Left cardiac atrium (tissue), 4 donors: ENCODE results near the gene OBI1. TPM values are rescaled to one million over a fixed set of nuclear protein-coding genes. Genes with fewer than 3 reads are reported as not detected.
"Not testable (repeated sequence)": the region's sequence is repeated elsewhere in the genome, so short reads cannot be mapped to it uniquely, and the experiment has no call there.

Experiments used
- ATAC-seq, 2 donors: fragments of 200-7000 bp; cut with Tn5 transposase; one replicate each; pipeline ENCODE4 v1.9.1; 2020; ENCODE audit warnings: mild to moderate bottlenecking in 2 of 2, moderate library complexity in 2 of 2
- DNase-seq: peaks from one replicate; pipeline ENCODE4 v3.0.0-alpha.2; 2020
- intact Hi-C, 2 donors: fragments of 100-400 bp; cut with DNase I; formaldehyde crosslinking; loops; one replicate each; pipeline versions ENCODE4 v1.14.1 to v1.15.1; 2022 to 2023
- total RNA-seq, 2 donors: library from RNA; stranded (reverse); fragmentation: NEBNext Ultra II Directional; extraction: Animal tissue kit (Norgen Biotek cat#: 25700); gene quantifications; one replicate each; pipeline ENCODE4 v1.2.1, GENCODE V29; 2021
- donor health status: DM: no; HTN: yes; CAD: no.
- donor health status: DM: no; HTN: yes; CAD: no; lungs with severe emphysema.
- donor health status: DM: yes; HTN: yes; CAD: no.
- donor health status: Dilated cardiomyopathy.

OBI1 gene
- total RNA-seq, 2 donors from 2014 or later = 8.4 to 8.9 TPM

- DNase-seq (no peak), ATAC-seq (no peak)
- intact Hi-C loops = no loop called here
These were observed 6.3 kb downstream of the OBI1 start for GRCh38 chr13:78652651-78653050.

- intact Hi-C loops = no loop called here
These were observed 8.3 kb downstream of the OBI1 start for GRCh38 chr13:78650717-78651083.

GRCh38 chr13:78649997-78650716 lies 8.8 kb downstream of the OBI1 start:
- ATAC-seq = no peak
- no peak for DNase-seq
- intact Hi-C loops = no loop called here

More at GRCh38 chr13:78650717-78651083, 8.3 kb downstream of the OBI1 start:
- DNase-seq (no peak), ATAC-seq (no peak)

GRCh38 chr13:78647109-78647678 lies 11.8 kb downstream of the OBI1 start:
- DNase-seq, intact Hi-C loops, ATAC-seq: not testable (repeated sequence)

GRCh38 chr13:78638216-78638615 lies 20.7 kb downstream of the OBI1 start:
- DNase-seq = no peak
- intact Hi-C loops = no loop called here
- no peak for ATAC-seq

- intact Hi-C loops = no loop called here
- ATAC-seq (no peak), DNase-seq (no peak)
These were observed 22.5 kb downstream of the OBI1 start for GRCh38 chr13:78636495-78636894.

GRCh38 chr13:78632996-78633395 lies 26.0 kb downstream of the OBI1 start:
- intact Hi-C loops = no loop called here
- DNase-seq = no peak
- no peak for ATAC-seq

- intact Hi-C loops = no loop called here
- ATAC-seq = no peak
These were observed 27.9 kb downstream of the OBI1 start for GRCh38 chr13:78631077-78631476.

GRCh38 chr13:78630511-78630910 lies 28.4 kb downstream of the OBI1 start:
- ATAC-seq = no peak
- intact Hi-C loops = no loop called here
- no peak for DNase-seq

More at GRCh38 chr13:78631077-78631476, 27.9 kb downstream of the OBI1 start:
- DNase-seq = no peak

- ATAC-seq = no peak
- DNase-seq = no peak
- intact Hi-C loops = no loop called here
These were observed 33.6 kb downstream of the OBI1 start for GRCh38 chr13:78625384-78625783.

GRCh38 chr13:78623132-78623531 lies 35.8 kb downstream of the OBI1 start:
- intact Hi-C loops = no loop called here
- ATAC-seq (no peak), DNase-seq (no peak)

- intact Hi-C loops = no loop called here
- DNase-seq (no peak), ATAC-seq (no peak)
These were observed 38.0 kb downstream of the OBI1 start for GRCh38 chr13:78620936-78621470.

GRCh38 chr13:78618411-78618810 lies 40.5 kb downstream of the OBI1 start:
- intact Hi-C loops = no loop called here
- ATAC-seq = no peak
- DNase-seq = no peak

- intact Hi-C loops = no loop called here
- no peak for ATAC-seq
- DNase-seq = no peak
These were observed 47.9 kb downstream of the OBI1 start for GRCh38 chr13:78611040-78611439.

GRCh38 chr13:78610381-78610883 lies 48.5 kb downstream of the OBI1 start:
- intact Hi-C loops = no loop called here
- ATAC-seq = no peak

GRCh38 chr13:78609464-78610205 lies 49.3 kb downstream of the OBI1 start:
- intact Hi-C loops = no loop called here
- DNase-seq (no peak), ATAC-seq (peak; percentile 41 to 56)

More at GRCh38 chr13:78610381-78610883, 48.5 kb downstream of the OBI1 start:
- no peak for DNase-seq

GRCh38 chr13:78608688-78609463 lies 50.1 kb downstream of the OBI1 start:
- DNase-seq = no peak
- intact Hi-C loops = no loop called here
- ATAC-seq = peak; percentile 23 to 42

GRCh38 chr13:78608252-78608687 lies 50.7 kb downstream of the OBI1 start:
- intact Hi-C loops = no loop called here
- ATAC-seq = peak in 1 of 2 donors; percentile 2
- no peak for DNase-seq
